SK-N-SH treated with all-trans-retinoic acid at 6 μM for 48 hours (cell line): ENCODE data around the gene KCNJ16.

Experiments
- ARNTL ChIP-seq: fragments of 450-650 bp; formaldehyde crosslinking; IDR thresholded peaks from 2 replicates; pipeline ENCODE4 v1.5.0; 2020; ENCODE audit warnings: low read depth, mild to moderate bottlenecking, moderate library complexity, borderline replicate concordance
- BACH2 ChIP-seq: fragments of 250-450 bp; sonication (Bioruptor Pico); IDR thresholded peaks from 2 replicates; pipeline ENCODE4 v1.9.0; 2021; ENCODE audit warnings: mild to moderate bottlenecking, borderline replicate concordance
- CSDC2 ChIP-seq: fragments of 250-450 bp; sonication (Bioruptor Pico); IDR thresholded peaks from 2 replicates; pipeline ENCODE4 v1.5.0; 2020; ENCODE audit warnings: mild to moderate bottlenecking, moderate library complexity
- ESRRG ChIP-seq: fragments of 250-450 bp; sonication (Bioruptor Pico); IDR thresholded peaks from 2 replicates; pipeline ENCODE4 v1.6.1; 2021; ENCODE audit warnings: mild to moderate bottlenecking
- ISL1 ChIP-seq: fragments of 250-450 bp; sonication (Bioruptor Pico); IDR thresholded peaks from 2 replicates; pipeline ENCODE4 v2.1.2; 2022; ENCODE audit warnings: mild to moderate bottlenecking, moderate library complexity
- ZC3H10 ChIP-seq: fragments of 250-450 bp; sonication (Bioruptor Pico); IDR thresholded peaks from 2 replicates; pipeline ENCODE4 v1.5.1; 2021; ENCODE audit warnings: mild to moderate bottlenecking, moderate library complexity
- ZFP3 ChIP-seq: fragments of 250-450 bp; sonication (Bioruptor Pico); IDR thresholded peaks from 2 replicates; pipeline ENCODE4 v1.5.0; 2020; ENCODE audit warnings: mild to moderate bottlenecking, moderate library complexity
- ZFP30 ChIP-seq: fragments of 450-650 bp; formaldehyde crosslinking; IDR thresholded peaks from 2 replicates; pipeline ENCODE4 v1.5.0; 2022; ENCODE audit warnings: mild to moderate bottlenecking, moderate library complexity
- ZNF8 ChIP-seq: fragments of 450-650 bp; formaldehyde crosslinking; IDR thresholded peaks from 2 replicates; pipeline ENCODE4 v1.5.0; 2020; ENCODE audit warnings: mild to moderate bottlenecking, moderate library complexity
- TF ChIP-seq, protein P1 (sequence below): fragments of 250-450 bp; sonication (Bioruptor Pico); IDR thresholded peaks from 2 replicates; pipeline ENCODE4 v1.8.0; 2020; ENCODE audit warnings: mild to moderate bottlenecking, moderate library complexity, borderline replicate concordance
- TF ChIP-seq, protein P2 (sequence below): fragments of 250-450 bp; sonication (Bioruptor Pico); IDR thresholded peaks from 2 replicates; pipeline ENCODE4 v1.5.1; 2021; ENCODE audit warnings: mild to moderate bottlenecking, moderate library complexity
- TF ChIP-seq, protein P3 (sequence below): fragments of 250-450 bp; sonication (Bioruptor Pico); IDR thresholded peaks from 2 replicates; pipeline ENCODE4 v1.8.0; 2021; ENCODE audit warnings: low read depth, mild to moderate bottlenecking, moderate library complexity, borderline replicate concordance

DNA sequence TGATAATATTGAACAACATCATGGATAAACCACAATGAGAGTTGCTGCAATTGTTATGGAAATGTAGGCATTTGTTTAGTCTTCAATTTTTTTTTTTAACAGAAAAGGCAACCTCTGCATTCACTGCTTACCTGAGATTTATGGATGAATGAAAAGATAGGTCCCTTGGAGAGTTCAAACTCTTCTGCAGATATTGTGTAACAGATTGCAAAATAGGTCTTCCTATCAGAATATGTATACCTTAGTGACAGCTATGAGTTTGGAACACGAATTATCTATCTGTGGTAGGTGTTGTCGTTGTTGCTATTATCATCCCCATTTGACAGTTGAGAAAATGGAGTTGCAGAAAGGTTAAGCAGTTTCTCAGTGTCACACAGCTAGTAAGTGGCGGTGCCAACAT lies 1.2 kb upstream of the KCNJ16 start:
- TF ChIP-seq BACH2 (CRISPR knock-in tag) = no peak
- TF ChIP-seq ZFP3 (CRISPR knock-in tag) = no peak
- no peak for TF ChIP-seq ZNF8 (CRISPR knock-in tag)
- TF ChIP-seq, protein P1, sequence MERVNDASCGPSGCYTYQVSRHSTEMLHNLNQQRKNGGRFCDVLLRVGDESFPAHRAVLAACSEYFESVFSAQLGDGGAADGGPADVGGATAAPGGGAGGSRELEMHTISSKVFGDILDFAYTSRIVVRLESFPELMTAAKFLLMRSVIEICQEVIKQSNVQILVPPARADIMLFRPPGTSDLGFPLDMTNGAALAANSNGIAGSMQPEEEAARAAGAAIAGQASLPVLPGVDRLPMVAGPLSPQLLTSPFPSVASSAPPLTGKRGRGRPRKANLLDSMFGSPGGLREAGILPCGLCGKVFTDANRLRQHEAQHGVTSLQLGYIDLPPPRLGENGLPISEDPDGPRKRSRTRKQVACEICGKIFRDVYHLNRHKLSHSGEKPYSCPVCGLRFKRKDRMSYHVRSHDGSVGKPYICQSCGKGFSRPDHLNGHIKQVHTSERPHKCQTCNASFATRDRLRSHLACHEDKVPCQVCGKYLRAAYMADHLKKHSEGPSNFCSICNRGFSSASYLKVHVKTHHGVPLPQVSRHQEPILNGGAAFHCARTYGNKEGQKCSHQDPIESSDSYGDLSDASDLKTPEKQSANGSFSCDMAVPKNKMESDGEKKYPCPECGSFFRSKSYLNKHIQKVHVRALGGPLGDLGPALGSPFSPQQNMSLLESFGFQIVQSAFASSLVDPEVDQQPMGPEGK (CRISPR knock-in tag) = no peak
- TF ChIP-seq ZC3H10 (CRISPR knock-in tag) = no peak
- TF ChIP-seq, protein P2, sequence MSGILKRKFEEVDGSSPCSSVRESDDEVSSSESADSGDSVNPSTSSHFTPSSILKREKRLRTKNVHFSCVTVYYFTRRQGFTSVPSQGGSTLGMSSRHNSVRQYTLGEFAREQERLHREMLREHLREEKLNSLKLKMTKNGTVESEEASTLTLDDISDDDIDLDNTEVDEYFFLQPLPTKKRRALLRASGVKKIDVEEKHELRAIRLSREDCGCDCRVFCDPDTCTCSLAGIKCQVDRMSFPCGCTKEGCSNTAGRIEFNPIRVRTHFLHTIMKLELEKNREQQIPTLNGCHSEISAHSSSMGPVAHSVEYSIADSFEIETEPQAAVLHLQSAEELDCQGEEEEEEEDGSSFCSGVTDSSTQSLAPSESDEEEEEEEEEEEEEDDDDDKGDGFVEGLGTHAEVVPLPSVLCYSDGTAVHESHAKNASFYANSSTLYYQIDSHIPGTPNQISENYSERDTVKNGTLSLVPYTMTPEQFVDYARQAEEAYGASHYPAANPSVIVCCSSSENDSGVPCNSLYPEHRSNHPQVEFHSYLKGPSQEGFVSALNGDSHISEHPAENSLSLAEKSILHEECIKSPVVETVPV = no peak
- no peak for TF ChIP-seq ARNTL (CRISPR knock-in tag)
- TF ChIP-seq CSDC2 = no peak
- no peak for TF ChIP-seq ZFP30 (CRISPR knock-in tag)
- TF ChIP-seq, protein P3, sequence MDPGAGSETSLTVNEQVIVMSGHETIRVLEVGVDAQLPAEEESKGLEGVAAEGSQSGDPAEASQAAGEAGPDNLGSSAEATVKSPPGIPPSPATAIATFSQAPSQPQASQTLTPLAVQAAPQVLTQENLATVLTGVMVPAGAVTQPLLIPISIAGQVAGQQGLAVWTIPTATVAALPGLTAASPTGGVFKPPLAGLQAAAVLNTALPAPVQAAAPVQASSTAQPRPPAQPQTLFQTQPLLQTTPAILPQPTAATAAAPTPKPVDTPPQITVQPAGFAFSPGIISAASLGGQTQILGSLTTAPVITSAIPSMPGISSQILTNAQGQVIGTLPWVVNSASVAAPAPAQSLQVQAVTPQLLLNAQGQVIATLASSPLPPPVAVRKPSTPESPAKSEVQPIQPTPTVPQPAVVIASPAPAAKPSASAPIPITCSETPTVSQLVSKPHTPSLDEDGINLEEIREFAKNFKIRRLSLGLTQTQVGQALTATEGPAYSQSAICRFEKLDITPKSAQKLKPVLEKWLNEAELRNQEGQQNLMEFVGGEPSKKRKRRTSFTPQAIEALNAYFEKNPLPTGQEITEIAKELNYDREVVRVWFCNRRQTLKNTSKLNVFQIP (CRISPR knock-in tag) = no peak
- no peak for TF ChIP-seq ESRRG (CRISPR knock-in tag)
- TF ChIP-seq ISL1 (CRISPR knock-in tag) = no peak
